GM21367 (cell line): ENCODE results near the gene KCTD6.

Experiments
- ATAC-seq: cut with Tn5 transposase; IDR thresholded peaks from one replicate; pipeline ENCODE4 v1.9.1; 2021; ENCODE audit not compliant: unreplicated experiment

Gene KCTD6

GRCh38 chr3:58491506-58492402 lies at the start of gene KCTD6:
Gene KCTD6, plus strand, starts transcription at chr3:58492096. Its CDS starts 6,660 bp downstream, at chr3:58498756.
- ATAC-seq = peak; percentile 92

DNA sequence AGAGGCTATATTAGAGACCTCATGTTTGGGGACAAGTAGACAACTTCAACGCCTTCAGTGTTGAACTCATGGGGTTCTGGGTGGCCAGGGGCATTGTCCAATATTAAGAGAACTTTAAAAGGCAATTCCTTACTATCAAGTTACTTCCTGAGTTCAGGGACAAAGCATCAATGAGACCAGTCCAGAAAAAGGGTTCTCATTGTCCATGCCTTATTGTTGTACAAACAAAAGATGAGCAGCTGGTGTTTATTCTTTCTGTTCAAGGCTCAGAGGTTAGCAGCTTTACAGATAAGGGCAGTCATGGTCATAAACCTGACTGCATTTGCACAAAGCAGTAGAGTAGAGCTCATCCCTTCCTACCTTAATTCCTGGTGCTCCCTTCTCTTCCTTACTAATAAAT lies 39.7 kb upstream of the KCTD6 start:
- ATAC-seq = no peak

DNA sequence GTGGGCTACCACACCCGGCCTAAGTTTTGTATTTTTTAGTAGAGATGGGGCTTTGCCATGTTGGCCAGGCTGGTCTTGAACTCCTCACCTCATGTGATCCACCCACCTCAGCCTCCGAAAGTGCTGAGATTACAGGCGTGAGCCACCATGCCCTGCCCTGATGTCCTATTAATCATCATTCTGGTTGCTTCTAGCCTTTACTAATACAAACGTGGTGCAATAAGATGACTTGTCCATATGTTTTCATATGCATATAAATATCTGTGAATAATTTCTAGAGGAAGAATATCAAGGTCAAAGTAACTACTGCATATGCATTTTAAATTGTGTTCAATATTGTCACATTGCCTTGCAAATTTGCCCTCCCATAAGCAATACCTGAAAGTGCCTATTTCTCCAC lies 32.7 kb upstream of the KCTD6 start:
- ATAC-seq = no peak

- ATAC-seq = no peak
Observed at GRCh38 chr3:58462829-58463180, 29.1 kb upstream of the KCTD6 start.

- ATAC-seq = peak; percentile 86
Observed at GRCh38 chr3:58463181-58463941, 28.5 kb upstream of the KCTD6 start.

- no peak for ATAC-seq
Observed at GRCh38 chr3:58463942-58464271, 28.0 kb upstream of the KCTD6 start.

GRCh38 chr3:58464866-58465265 lies 27.0 kb upstream of the KCTD6 start:
- no peak for ATAC-seq

DNA sequence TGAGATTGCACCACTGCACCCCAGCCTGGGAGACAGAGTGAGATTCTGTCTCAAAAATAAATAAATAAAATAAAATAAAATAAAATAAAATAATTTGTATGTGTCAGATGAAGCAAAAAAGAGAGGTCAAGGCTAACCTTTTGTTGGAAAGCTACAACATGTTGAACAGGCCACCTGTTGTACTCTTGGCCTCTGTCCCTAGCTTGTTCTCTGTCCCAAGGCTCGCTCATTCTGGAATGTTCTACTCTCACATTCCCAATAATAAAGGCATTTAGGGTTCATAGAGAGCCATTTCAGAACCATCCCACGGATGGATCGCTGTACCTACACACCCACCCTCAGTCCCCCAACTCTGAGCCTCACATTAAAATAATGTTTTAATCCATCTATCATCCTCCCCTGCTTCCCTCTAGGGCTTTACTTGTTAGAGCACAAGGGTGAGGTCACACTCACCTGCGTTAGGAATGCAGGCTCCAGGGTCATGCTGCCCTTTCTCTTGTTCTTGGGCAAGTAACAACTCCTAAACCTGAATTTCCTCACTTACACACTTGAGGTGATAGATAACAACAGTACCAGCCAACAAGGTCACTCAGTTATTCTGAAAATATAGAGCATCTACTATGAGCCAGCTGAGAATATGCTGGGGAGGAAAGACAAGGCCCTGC lies 24.9 kb upstream of the KCTD6 start:
- ATAC-seq = no peak

DNA sequence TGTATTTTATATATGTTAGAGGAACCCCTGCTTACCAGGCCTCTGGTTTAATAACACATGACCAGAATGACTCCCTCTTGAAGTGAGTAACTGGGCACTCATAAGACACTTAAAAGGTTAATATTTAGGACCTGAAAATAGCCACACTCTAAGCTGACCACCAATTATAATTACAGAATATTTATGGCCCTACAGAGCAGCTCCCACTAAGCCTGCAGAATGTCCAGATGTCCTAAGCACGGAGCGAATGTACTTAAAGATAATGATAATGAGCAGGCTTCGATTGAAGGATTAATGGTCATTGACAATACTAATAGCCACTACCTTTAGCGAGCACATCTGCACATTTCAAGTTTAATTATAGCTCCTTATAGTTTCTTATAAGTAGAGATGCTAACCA lies 22.8 kb upstream of the KCTD6 start:
- ATAC-seq = no peak

- no peak for ATAC-seq
Observed at GRCh38 chr3:58470363-58471024, 21.4 kb upstream of the KCTD6 start.

GRCh38 chr3:58471025-58471887 lies 20.6 kb upstream of the KCTD6 start:
- ATAC-seq = no peak

DNA sequence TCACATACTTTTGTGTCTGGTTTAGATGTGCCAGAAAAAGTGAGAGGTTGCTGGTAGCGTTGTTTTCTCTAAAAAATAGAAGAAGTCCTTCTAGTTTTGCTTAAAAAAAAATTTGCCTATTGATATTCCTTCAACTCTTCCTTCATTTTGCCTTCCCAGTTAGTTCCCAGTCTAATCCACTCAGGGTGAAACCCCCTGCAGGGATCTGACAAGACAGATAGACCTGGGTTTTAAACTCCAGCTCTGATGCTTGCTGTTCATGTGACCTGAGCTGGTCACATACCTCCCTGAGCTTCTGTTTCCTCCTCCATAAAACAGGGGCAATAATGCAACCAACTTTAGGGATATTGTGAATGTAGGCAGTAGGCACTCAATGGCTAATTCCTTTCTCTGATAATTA lies 18.6 kb upstream of the KCTD6 start:
- no peak for ATAC-seq

- ATAC-seq = no peak
Observed at GRCh38 chr3:58474348-58474911, 17.5 kb upstream of the KCTD6 start.

GRCh38 chr3:58474967-58475578 lies 16.8 kb upstream of the KCTD6 start:
- no peak for ATAC-seq

DNA sequence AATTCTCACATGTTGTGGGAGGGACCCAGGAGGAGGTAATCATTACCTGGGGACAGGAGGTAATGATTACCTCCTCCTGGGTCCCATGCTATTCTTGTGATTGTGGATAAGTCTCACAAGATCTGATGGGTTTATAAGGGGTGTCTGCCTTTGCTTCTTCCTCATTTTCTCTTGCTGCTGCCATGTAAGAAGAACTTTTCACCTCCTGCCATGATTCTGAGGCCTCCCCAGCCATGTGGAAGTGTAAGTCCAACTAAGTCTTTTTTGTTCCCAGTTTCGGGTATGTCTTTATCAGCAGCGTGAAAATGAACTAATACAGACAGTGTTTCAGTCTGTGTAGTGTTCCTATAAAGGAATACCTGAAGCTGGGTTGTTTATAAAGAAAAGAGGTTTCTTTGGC lies 13.1 kb upstream of the KCTD6 start:
- no peak for ATAC-seq

DNA sequence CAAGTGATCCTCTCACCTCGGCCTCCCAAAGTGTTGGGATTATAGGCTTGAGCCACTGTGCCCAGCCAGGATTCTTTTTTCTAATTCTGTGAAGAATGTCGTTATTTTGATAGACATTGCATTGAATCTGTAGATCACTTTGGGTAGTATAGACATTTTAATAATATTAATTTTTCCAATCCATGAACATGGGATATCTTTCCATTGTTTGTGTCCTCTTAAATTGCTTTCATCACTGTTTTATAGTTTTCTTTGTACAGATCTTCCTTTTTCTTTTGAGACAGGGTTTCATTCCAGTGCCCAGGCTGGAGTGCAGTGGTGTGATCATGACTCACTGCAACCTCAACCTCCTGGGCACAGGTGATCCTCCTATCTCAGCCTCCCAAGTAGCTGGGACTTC lies 11.6 kb upstream of the KCTD6 start:
- ATAC-seq = no peak

GRCh38 chr3:58482917-58483636 lies 8.8 kb upstream of the KCTD6 start:
- ATAC-seq = no peak

GRCh38 chr3:58484045-58484721 lies 7.7 kb upstream of the KCTD6 start:
- no peak for ATAC-seq

DNA sequence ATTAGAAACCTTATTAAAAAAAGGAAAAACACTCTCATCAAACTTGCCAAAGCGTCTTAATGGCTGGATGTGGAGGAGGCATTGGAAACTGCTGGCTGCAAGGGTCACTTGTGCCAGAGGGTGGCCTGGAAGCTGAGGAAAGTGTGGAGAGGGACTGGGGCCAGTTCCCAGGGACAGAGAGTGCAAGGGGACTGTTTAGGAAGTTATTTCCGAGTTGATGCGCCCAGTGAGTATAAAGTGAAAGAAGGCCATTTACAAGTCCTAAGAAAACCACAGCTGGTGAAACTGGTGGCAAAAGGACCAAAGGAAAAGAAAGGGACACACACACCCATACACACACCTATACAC lies 7.2 kb upstream of the KCTD6 start:
- no peak for ATAC-seq
